ENCODE results near the gene CCDC171. TPM values are rescaled to one million over a fixed set of nuclear protein-coding genes. Genes with fewer than 3 reads are reported as not detected.

The CCDC171 gene
- total and polyA plus RNA-seq, 2 experiments from 2014 or later, result 4.4 to 5.1 TPM

GRCh38 chr9:15640121-15640520 lies 87.3 kb downstream of the CCDC171 start:
- no peaks in the 10 kb centered on the region for H3K9me2 ChIP-seq (ENCODE audit: insufficient read depth)
- H3K4me1 ChIP-seq (ENCODE audit: insufficient read depth), result 0 out of 2 replicates have a peak, but pooled peaks cover 6% of the 10 kb centered on the region
- H3K27ac ChIP-seq (ENCODE audit: low read depth), result no peak overlapping the region
- H3K4me3 ChIP-seq, result no peak overlapping the region
- no peaks in the 10 kb centered on the region for H3F3A ChIP-seq (replicated peaks; ENCODE audit: low read depth)
- DNase-seq (ENCODE audit: low spot score) (no peak), ATAC-seq (no peak)
- H3K27ac Mint-ChIP-seq, result no peak overlapping the region
- H2AFZ ChIP-seq, result no peak overlapping the region
- no peak overlapping the region for H3K4me3 Mint-ChIP-seq
- peaks cover 7% of the 10 kb centered on the region; the same call in 1 of the 2 replicates for H3K36me3 ChIP-seq (ENCODE audit: insufficient read depth)
- no peaks in the 10 kb centered on the region for H3K79me2 ChIP-seq (replicated peaks; ENCODE audit: insufficient read depth)
- peaks cover 17% of the 10 kb centered on the region for H3K36me3 Mint-ChIP-seq (ENCODE audit: low read depth)
- TF ChIP-seq, protein P1, sequence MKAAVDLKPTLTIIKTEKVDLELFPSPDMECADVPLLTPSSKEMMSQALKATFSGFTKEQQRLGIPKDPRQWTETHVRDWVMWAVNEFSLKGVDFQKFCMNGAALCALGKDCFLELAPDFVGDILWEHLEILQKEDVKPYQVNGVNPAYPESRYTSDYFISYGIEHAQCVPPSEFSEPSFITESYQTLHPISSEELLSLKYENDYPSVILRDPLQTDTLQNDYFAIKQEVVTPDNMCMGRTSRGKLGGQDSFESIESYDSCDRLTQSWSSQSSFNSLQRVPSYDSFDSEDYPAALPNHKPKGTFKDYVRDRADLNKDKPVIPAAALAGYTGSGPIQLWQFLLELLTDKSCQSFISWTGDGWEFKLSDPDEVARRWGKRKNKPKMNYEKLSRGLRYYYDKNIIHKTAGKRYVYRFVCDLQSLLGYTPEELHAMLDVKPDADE (IDR thresholded peaks at IDR 0.05), result no peak
- no peak for TF ChIP-seq EZH2phosphoT487 (IDR thresholded peaks at IDR 0.05; ENCODE audit: unreplicated experiment)
- no peak for TF ChIP-seq STAT1 (IDR thresholded peaks at IDR 0.05; ENCODE audit: unreplicated experiment)
- no peak for TF ChIP-seq ZNF331 (CRISPR knock-in tag; IDR thresholded peaks at IDR 0.05; ENCODE audit: low read depth)
- TF ChIP-seq ZNF462 (CRISPR knock-in tag; IDR thresholded peaks at IDR 0.05), result no peak
- TF ChIP-seq NANOG (IDR thresholded peaks at IDR 0.05; ENCODE audit: borderline replicate concordance), result no peak
- TF ChIP-seq, protein P2, sequence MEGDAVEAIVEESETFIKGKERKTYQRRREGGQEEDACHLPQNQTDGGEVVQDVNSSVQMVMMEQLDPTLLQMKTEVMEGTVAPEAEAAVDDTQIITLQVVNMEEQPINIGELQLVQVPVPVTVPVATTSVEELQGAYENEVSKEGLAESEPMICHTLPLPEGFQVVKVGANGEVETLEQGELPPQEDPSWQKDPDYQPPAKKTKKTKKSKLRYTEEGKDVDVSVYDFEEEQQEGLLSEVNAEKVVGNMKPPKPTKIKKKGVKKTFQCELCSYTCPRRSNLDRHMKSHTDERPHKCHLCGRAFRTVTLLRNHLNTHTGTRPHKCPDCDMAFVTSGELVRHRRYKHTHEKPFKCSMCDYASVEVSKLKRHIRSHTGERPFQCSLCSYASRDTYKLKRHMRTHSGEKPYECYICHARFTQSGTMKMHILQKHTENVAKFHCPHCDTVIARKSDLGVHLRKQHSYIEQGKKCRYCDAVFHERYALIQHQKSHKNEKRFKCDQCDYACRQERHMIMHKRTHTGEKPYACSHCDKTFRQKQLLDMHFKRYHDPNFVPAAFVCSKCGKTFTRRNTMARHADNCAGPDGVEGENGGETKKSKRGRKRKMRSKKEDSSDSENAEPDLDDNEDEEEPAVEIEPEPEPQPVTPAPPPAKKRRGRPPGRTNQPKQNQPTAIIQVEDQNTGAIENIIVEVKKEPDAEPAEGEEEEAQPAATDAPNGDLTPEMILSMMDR (conservative IDR thresholded peaks at IDR 0.05; ENCODE audit: low read depth in 2 of 2), result no peak
- TF ChIP-seq CREB1 (CRISPR knock-in tag; IDR thresholded peaks at IDR 0.05; ENCODE audit: low read depth), result no peak
- TF ChIP-seq ZNF114 (CRISPR knock-in tag; IDR thresholded peaks at IDR 0.05), result no peak
- no peak for TF ChIP-seq JUNB (IDR thresholded peaks at IDR 0.05; ENCODE audit: unreplicated experiment)
- TF ChIP-seq REST (IDR thresholded peaks at IDR 0.05; ENCODE audit: unreplicated experiment), result no peak
- TF ChIP-seq EZH2 (IDR thresholded peaks at IDR 0.05; ENCODE audit: low read depth, unreplicated experiment), result no peak
- no peak for TF ChIP-seq POLR2AphosphoS5 (IDR thresholded peaks at IDR 0.05; ENCODE audit: low read depth)
- H3K9me3 Mint-ChIP-seq, result peaks cover 19% of the 10 kb centered on the region
- 0 out of 3 replicates have a peak, but pooled peaks cover 2% of the 10 kb centered on the region for H3K4me1 Mint-ChIP-seq
- H4K20me1 ChIP-seq (replicated peaks; ENCODE audit: insufficient read depth), result no peaks in the 10 kb centered on the region
- no peaks in the 10 kb centered on the region for H3K27me3 ChIP-seq (ENCODE audit: insufficient read depth)
- no peaks in the 10 kb centered on the region for H3K27me3 Mint-ChIP-seq (ENCODE audit: insufficient read depth, low read depth, poor library complexity)
- no peak overlapping the region for H3K4me2 ChIP-seq

Data from GM23338 (cell line).